ENCODE results near the gene KDM4B.

- TF ChIP-seq, protein P1, sequence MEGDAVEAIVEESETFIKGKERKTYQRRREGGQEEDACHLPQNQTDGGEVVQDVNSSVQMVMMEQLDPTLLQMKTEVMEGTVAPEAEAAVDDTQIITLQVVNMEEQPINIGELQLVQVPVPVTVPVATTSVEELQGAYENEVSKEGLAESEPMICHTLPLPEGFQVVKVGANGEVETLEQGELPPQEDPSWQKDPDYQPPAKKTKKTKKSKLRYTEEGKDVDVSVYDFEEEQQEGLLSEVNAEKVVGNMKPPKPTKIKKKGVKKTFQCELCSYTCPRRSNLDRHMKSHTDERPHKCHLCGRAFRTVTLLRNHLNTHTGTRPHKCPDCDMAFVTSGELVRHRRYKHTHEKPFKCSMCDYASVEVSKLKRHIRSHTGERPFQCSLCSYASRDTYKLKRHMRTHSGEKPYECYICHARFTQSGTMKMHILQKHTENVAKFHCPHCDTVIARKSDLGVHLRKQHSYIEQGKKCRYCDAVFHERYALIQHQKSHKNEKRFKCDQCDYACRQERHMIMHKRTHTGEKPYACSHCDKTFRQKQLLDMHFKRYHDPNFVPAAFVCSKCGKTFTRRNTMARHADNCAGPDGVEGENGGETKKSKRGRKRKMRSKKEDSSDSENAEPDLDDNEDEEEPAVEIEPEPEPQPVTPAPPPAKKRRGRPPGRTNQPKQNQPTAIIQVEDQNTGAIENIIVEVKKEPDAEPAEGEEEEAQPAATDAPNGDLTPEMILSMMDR (IDR thresholded peaks at IDR 0.05; ENCODE audit: low read depth, low read length, poor library complexity, severe bottlenecking): no peak
- no peak for TF ChIP-seq EZH2phosphoT487 (IDR thresholded peaks at IDR 0.05; ENCODE audit: borderline replicate concordance, low read length)
Observed at GRCh38 chr19:5097331-5097930, 128.5 kb downstream of the KDM4B start.
